Small intestine (tissue), 7 donors: ENCODE results near the gene PDE6B. TPM values are rescaled to one million over a fixed set of nuclear protein-coding genes. Genes with fewer than 3 reads are reported as not detected.
"Not testable (repeated sequence)": the region's sequence is repeated elsewhere in the genome, so short reads cannot be mapped to it uniquely, and the experiment has no call there.

Source experiments
- DNase-seq, 2 donors: peaks; one replicate each; pipeline versions ENCODE4 v3.0.0 to v3.0.0-alpha.2; 2013
- FAIRE-seq: peaks from 2 replicates; lab custom pipeline; 2012; peaks lifted over from hg19 to GRCh38; lab: Jason Lieb, UNC
- H3K27ac ChIP-seq, 3 donors: one replicate each; pipeline ENCODE4 v1.5.1; 2013; ENCODE audit warnings: low read length in 2 of 3, mild to moderate bottlenecking in 2 of 3, control low read depth in 1 of 3, inconsistent platforms in 1 of 3, low read depth in 1 of 3, moderate library complexity in 1 of 3
- H3K27me3 ChIP-seq, 3 donors: one replicate each; pipeline ENCODE4 v1.6.1; 2013; ENCODE audit warnings: low read length in 3 of 3, inconsistent platforms in 1 of 3; ENCODE audit not compliant: control insufficient read depth in 3 of 3, insufficient read depth in 3 of 3
- H3K36me3 ChIP-seq, 3 donors: one replicate each; pipeline ENCODE4 v1.6.1; 2013; ENCODE audit warnings: low read length in 3 of 3, inconsistent platforms in 1 of 3, low read depth in 1 of 3, mild to moderate bottlenecking in 1 of 3, moderate library complexity in 1 of 3; ENCODE audit not compliant: control insufficient read depth in 3 of 3, insufficient read depth in 2 of 3
- H3K4me1 ChIP-seq, 3 donors: one replicate each; pipeline ENCODE4 v1.6.1; 2013; ENCODE audit warnings: low read length in 2 of 3, inconsistent platforms in 1 of 3, low read depth in 1 of 3, mild to moderate bottlenecking in 1 of 3, moderate library complexity in 1 of 3; ENCODE audit not compliant: control insufficient read depth in 3 of 3, insufficient read depth in 2 of 3
- H3K4me3 ChIP-seq, 3 donors: one replicate each; pipeline ENCODE4 v1.5.1; 2013; ENCODE audit warnings: low read length in 3 of 3, control low read depth in 1 of 3, inconsistent platforms in 1 of 3, low read depth in 1 of 3, mild to moderate bottlenecking in 1 of 3, moderate library complexity in 1 of 3
- H3K9me3 ChIP-seq, 2 donors: one replicate each; pipeline ENCODE4 v1.6.1; 2013; ENCODE audit warnings: low read depth in 1 of 2, low read length in 1 of 2; ENCODE audit not compliant: control insufficient read depth in 2 of 2, insufficient read depth in 1 of 2
- WGBS, 3 donors: extraction: QIAGEN DNeasy Blood & Tissue Kit; methylation state at CpG; one replicate each; pipeline ENCODE4 v1.1.7; 2013; 5-methylcytosine and 5-hydroxymethylcytosine counted together
- polyA plus RNA-seq, 4 donors: library from polyadenylated mRNA; stranded (reverse) in 3 of 4; unstranded in 1 of 4; fragments of 200-250 nt in 3 of 4; fragments of 120-200 nt in 1 of 4; gene quantifications; one replicate each; pipeline versions ENCODE4 v1.2.1 to v1.2.3, GENCODE V29; 2013
- donor health status: healthy with polysubstance abuse.
- donor health status: control.
- donor health status: control.
- donor health status: Bipolar disorder and iron deficiency.
- donor health status: healthy.

The PDE6B gene
- polyA plus RNA-seq, 4 donors = 1.8 to 35.2 TPM; not detected in 2

DNA sequence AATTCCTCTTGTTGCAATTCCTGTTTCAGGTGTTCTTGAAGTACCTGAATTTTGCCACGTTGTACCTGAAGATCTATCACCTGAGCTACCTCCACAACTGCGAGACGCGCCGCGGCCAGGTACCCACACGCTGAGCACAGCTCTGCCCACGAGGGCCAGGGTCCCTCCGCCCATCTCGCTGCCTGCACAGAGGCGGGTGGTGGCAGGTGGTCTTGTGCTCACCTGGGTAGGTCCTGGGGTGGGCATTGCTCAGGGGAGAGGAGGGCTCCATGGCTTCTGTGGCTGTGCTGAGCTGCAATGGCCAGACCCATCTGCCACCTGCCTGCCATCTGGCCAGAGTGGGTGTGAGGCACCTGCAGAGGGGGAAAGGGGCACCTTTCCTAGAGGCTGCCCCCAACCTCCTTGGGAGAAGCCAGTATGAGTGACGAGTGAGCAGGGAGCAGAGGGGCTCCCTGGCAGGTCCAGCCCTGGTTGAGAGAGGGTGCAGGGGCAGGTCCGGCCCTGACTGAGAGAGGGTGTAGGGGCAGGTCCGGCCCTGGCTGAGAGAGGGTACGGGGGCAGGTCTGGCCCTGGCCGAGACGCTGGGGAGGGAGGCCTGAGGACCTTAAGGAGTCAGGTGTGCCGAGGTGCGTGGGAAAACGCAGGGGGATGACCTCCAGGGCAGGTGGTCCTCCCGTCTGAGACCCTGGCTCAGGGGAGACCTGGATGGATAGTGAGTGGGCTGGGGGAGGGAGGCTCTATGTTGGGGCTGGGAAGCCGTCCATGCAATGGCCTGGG lies 10.7 kb downstream of the PDE6B start:
- no peak overlapping the region for H3K4me3 ChIP-seq
- FAIRE-seq (no peak), DNase-seq (no peak)
- peaks cover 0 to 13% of the 10 kb centered on the region in 2 donors for H3K9me3 ChIP-seq
- H3K27me3 ChIP-seq = no peaks in the 10 kb centered on the region
- H3K36me3 ChIP-seq = no peaks in the 10 kb centered on the region
- H3K4me1 ChIP-seq = no peaks in the 10 kb centered on the region
- 87 to 88% (median 87%) methylated on average over 22 of the region's 22 CpGs for whole genome bisulfite sequencing, 3 donors
- no peak overlapping the region for H3K27ac ChIP-seq

DNA sequence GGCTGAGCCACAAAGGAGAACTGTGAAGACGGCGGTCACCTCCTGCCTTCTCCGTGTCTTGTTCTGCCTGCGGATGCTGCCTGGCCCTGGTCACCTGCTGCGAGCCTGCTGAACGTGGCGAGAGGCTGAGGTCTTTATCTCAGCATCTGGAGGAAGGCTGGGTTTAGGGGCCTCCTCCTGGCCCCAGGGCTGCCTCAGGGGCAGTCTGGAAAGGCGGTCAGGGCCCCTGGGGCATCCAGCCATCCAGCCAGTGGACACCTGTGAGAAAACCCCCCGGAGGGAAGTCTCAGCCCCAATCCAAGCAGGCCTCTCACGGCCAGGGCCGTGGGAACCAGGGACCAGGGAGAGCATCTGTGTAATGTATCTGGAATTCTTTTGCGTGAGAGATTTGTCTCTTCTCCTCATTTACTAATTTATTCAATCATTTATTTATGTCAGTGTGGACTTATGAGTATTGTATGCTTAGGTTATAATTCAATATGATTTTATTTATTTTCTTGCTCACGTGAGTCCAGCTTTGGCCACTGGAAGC lies 11.3 kb downstream of the PDE6B start:
- H3K27me3 ChIP-seq = no peaks in the 10 kb centered on the region
- no peak for FAIRE-seq
- 73 to 75% (median 73%) methylated on average over 13 of the region's 13 CpGs for WGBS, 3 donors
- H3K4me3 ChIP-seq = no peak overlapping the region
- no peak for DNase-seq
- no peaks in the 10 kb centered on the region for H3K36me3 ChIP-seq
- H3K9me3 ChIP-seq = peaks cover 0 to 16% of the 10 kb centered on the region in 2 donors
- no peaks in the 10 kb centered on the region for H3K4me1 ChIP-seq
- H3K27ac ChIP-seq = no peak overlapping the region

DNA sequence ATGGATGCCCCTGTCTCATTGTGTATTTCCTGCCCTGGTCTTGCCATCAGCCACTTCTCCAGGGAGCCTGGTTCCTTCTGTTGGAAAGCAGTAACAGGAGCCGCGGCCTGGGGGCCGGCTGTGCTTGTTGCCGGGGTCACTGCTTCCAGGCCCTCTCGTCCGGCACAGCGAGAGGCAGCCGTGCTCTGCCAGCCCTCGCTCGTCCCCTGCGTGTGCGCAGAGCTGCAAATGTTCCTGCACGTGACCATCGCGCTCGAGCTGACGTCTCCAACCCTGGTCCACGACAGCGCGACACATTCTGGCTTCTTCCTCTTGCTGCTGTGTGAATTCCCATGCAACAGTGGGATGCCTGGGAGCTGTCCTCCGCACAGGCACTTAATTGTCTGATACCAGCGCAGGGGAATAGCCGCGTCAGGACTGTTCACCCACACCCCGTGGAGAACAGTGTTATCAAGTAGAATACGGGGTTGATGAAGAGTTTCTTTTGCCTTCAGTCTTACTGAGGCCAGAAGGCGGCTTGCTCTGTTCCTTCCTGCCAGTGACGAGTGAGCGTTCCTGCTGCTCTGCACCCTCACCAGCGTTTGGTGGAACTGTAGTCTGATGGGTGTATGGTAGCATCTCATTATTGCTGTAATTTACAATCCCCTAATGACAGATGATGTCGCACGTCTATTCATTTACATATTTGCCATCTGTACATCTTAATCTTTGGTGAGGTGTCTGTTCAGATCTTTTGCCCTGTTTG lies 12.3 kb downstream of the PDE6B start:
- WGBS, 3 donors = 72 to 78% (median 76%) methylated on average over 32 of the region's 32 CpGs
- H3K9me3 ChIP-seq = peaks cover 0 to 6% of the 10 kb centered on the region in 2 donors

DNA sequence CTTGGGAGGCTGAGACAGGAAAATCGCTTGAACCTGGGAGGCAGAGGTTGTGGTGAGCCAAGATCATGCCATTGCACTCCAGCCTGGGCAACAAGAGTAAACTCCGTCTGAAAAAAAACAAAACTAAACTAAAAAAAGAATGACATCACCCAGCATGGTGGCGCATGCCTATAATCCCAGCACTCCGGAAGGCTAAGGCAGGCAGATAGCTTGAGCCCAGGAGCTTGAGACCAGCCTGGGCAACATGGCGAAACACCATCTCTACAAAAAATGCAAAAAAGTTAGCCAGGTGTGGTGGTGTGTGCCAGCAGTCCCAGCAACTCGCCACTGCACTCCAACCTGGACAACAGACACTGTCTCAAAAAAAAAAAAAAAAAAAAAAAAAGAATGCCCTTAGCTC lies 17.0 kb downstream of the PDE6B start:
- not testable (repeated sequence) for H3K27ac ChIP-seq, H3K4me1 ChIP-seq, DNase-seq, H3K9me3 ChIP-seq, FAIRE-seq, H3K4me3 ChIP-seq, H3K36me3 ChIP-seq, H3K27me3 ChIP-seq
- 86 to 91% (median 89%) methylated on average over 6 of the region's 6 CpGs for WGBS, 3 donors

More for the DNA sequence above, 12.3 kb downstream of the PDE6B start:
- DNase-seq (no peak), FAIRE-seq (no peak)
- H3K36me3 ChIP-seq = no peaks in the 10 kb centered on the region
- no peaks in the 10 kb centered on the region for H3K4me1 ChIP-seq
- H3K27ac ChIP-seq = no peak overlapping the region
- no peak overlapping the region for H3K4me3 ChIP-seq
- H3K27me3 ChIP-seq = no peaks in the 10 kb centered on the region

DNA sequence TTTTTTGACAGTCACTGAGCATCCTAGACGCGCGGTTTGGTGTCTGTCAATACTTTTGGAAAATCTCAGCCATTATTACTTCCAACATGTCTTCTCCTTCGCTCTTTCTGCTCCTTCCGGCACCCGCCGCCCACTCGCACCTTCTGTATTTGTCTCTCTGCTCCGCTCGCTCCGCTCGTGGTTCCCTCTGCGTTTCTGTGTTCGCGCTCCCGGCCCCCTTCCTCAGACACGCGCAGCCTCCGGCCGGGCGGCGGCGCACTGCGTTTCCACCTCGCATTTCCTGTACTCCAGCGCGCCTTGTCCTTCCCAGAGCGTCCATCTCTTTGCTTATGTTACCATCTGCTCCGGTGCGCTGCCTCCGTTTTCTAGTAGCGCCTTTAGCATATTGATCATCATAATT lies 21.1 kb downstream of the PDE6B start:
- DNase-seq (no peak), FAIRE-seq (no peak)
- no peaks in the 10 kb centered on the region for H3K4me1 ChIP-seq
- peaks cover 0 to 28% (median 2%) of the 10 kb centered on the region in 3 donors for H3K27me3 ChIP-seq
- no peak overlapping the region for H3K4me3 ChIP-seq
- peaks cover 0 to 3% of the 10 kb centered on the region in 2 donors for H3K9me3 ChIP-seq
- no peaks in the 10 kb centered on the region for H3K36me3 ChIP-seq
- WGBS, 3 donors = 76 to 82% (median 79%) methylated on average over 32 of the region's 32 CpGs
- no peak overlapping the region for H3K27ac ChIP-seq

DNA sequence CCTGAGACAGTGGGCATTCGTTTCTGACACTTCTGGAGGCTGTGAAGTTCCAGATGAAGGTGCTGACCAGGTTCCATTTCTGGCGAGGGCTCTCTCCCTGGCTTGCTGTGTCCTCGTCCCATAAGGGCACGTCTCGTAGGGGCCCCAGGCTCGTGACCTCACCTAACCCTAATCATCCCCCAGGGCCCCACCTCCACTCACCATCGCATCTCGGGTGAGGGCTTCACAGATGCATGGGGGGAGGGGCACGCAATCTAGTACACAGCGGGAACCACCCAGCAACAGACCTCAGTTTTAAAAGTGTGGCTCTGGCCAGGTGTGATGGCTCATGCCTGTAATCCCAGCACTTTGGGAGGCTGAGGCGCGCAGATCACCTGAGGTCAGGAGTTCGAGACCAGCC lies 22.1 kb downstream of the PDE6B start:
- H3K27me3 ChIP-seq = peaks cover 0 to 37% (median 5%) of the 10 kb centered on the region in 3 donors
- DNase-seq (no peak), FAIRE-seq (no peak)
- no peak overlapping the region for H3K4me3 ChIP-seq
- no peak overlapping the region for H3K27ac ChIP-seq
- H3K4me1 ChIP-seq = no peaks in the 10 kb centered on the region
- 57 to 68% (median 63%) methylated on average over 13 of the region's 13 CpGs for WGBS, 3 donors
- H3K36me3 ChIP-seq = no peaks in the 10 kb centered on the region
- H3K9me3 ChIP-seq = no peaks in the 10 kb centered on the region

DNA sequence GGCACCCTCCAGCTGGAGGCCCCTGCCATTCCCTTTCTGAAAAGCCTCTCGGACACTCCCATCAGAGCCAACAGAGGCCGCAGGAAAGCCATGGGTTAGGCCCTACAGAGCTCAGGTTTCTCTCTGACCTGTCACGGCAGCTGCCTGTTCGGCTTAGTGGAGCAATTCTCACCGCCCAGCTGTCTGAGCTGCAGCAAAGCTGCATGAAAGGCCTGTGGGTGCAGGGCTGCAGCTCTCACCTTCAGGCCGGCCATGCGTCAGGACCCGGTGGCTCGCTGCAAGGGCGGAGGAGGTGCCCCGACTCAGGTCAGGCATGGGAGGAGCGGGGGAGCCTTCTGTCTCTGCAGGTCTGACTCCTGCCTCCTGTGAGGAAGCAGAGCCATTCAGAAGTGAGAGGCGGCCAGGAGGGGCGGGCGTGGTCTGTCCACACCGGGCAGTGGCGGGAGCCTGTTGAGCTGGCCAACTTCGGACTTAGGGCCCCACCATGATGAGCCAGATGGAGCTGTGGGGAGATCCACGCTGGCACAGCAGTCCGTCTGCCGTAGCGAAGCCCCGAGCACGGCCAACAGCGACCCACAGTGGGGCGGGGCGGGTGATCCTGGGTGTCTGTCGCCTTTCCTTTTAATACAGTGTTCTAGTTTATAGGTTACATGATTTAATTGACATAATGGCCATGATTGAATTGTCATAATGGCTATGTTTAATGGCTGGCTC lies 23.4 kb downstream of the PDE6B start:
- no peaks in the 10 kb centered on the region for H3K4me1 ChIP-seq
- no peak for FAIRE-seq
- H3K36me3 ChIP-seq = no peaks in the 10 kb centered on the region
- no peak for DNase-seq
- WGBS, 3 donors = 72 to 83% (median 81%) methylated on average over 27 to 28 of the region's 28 CpGs
- H3K27ac ChIP-seq = no peak overlapping the region
- H3K9me3 ChIP-seq = no peaks in the 10 kb centered on the region
- no peak overlapping the region for H3K4me3 ChIP-seq
- peaks cover 0 to 42% (median 5%) of the 10 kb centered on the region in 3 donors for H3K27me3 ChIP-seq

DNA sequence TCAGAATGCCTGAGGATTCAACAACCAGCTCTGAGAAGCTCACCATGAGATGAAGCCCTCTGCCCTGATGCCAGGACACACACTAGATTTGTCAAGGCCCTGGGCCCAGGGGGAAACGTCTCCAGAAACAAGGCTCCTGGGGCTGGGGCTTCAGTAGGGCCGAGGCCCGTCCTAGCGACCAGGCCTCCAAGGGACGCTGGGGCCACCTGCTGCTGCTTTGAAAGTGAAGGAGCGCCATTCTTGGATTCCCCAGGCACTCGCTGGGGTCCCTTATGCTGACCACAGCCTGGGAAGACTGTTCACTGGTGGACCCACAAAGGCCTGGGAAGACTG lies 23.9 kb downstream of the PDE6B start:
- Histone ChIP-seq H3K4me3 (no peak overlapping the region), H3K36me3 (no peaks in the 10 kb centered on the region), H3K9me3 (no peaks in the 10 kb centered on the region), H3K4me1 (no peaks in the 10 kb centered on the region), H3K27ac (no peak overlapping the region), H3K27me3 (peaks cover 0 to 42% (median 5%) of the 10 kb centered on the region in 3 donors)
- FAIRE-seq (no peak), DNase-seq (no peak)
- 87 to 91% (median 90%) methylated on average over 7 of the region's 7 CpGs for WGBS, 3 donors
